ENCODE measurements around the gene NHSL2.

- TF ChIP-seq CTCF (IDR thresholded peaks at IDR 0.05) (no peak), EZH2phosphoT487 (IDR thresholded peaks at IDR 0.05) (no peak)
These were observed 119.1 kb downstream of the NHSL2 start for GRCh38 chrX:72029483-72030411.
